ENCODE measurements around the gene PRDM16. TPM values are rescaled to one million over a fixed set of nuclear protein-coding genes. Genes with fewer than 3 reads are reported as not detected.

Gene PRDM16
- total RNA-seq, 1 donor from 2014 or later, result 0.07 TPM

DNA sequence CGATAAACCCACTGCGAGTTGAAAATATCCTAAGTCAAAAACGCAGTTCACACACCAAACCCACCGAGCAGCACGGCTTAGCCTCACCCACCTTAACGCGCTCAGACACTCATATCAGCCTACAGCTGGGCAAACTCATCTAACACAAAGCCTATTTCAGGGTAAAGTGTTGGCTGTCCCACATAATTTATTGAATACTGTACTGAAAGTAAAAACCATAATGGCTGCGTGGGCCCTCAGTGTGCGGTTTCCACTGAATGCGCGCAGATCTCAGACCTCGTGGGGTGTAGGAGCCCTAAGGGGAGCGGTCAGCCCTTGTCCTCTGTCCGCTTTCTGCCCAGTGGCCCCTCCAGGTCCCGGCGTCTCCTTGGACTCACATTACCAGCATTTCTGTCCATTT lies 227.8 kb downstream of the PRDM16 start:
- intact Hi-C loops (cut with micrococcal nuclease), result no loop called here

DNA sequence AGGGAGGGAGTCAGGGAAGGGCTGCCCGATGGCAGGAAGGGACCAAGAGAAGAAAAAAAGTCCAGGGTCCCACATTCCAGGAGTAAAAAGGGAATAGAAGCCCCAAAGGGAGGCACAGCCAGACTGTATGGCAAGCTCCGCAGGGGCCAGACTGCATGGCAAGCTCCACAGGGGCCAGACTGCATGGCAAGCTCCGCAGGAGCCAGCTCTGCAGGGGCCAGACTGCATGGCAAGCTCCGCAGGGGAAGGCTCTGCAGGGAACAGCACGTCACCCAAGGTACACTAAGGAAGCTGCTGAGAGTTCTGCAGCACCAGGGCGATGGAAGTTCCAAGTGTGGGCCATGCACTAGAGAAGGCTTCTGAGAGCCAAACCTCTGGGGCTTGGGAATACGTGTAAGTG lies 228.8 kb downstream of the PRDM16 start:
- intact Hi-C loops (cut with micrococcal nuclease), result no loop called here

DNA sequence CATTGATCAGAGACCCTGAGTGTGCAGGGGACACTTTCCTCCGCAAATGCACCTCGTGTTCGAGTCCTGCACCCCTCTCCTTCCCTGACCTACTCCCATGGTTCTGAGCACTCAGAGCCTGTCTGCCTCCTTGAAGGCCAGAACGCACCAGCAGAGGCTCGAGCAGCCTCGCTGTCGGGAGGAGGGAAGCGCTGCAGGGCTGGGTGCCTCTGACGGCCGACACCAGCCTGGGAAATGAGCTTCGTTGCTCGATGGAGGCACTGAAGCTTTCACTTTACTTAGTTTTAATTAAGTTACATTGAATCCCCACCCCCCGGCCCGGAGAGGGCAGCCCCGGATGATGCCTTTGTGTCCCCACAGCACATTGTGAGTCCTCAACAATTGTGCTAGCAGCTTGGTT lies 229.2 kb downstream of the PRDM16 start:
- intact Hi-C loops (cut with micrococcal nuclease), result no loop called here

DNA sequence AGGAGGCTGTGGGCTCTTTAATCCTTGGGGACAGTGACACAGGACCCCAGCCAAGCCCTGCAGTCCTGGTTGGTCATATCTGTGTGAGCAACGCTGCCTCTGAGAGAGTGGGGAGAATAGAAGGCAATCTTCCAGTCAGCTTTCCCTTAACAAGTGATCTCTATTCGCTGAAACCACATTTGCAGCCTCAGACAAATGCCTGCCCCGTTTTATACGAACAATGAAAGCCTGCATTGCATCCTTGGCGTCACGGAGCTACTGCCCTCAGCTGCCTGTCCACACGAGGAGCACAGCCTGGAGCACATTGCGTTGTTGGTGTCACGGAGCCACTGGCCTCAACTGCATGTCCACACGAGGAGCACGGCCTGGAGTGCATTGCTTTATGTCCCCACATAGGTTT lies 235.2 kb downstream of the PRDM16 start:
- intact Hi-C loops (cut with micrococcal nuclease), result no loop called here

DNA sequence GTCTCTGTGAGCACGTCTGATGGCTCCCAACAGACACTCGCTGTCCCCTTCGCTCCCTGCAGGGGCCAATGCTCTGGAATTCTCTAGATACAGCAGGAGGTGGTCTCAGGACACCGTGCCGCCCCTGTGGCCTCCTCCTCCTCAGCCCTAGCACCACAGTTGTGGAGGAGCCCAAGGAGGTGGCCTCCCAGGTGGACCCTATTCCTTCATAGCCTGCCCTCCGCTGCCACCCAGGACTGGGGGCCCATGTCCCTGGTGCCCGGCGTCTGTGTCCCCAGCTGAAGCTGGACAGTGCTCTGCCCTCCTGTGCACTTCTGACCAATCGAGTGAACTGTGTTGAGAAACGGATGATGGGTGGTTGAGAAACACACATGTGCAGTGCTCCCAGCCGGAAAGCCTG lies 235.7 kb downstream of the PRDM16 start:
- intact Hi-C loops (cut with micrococcal nuclease), result no loop called here

DNA sequence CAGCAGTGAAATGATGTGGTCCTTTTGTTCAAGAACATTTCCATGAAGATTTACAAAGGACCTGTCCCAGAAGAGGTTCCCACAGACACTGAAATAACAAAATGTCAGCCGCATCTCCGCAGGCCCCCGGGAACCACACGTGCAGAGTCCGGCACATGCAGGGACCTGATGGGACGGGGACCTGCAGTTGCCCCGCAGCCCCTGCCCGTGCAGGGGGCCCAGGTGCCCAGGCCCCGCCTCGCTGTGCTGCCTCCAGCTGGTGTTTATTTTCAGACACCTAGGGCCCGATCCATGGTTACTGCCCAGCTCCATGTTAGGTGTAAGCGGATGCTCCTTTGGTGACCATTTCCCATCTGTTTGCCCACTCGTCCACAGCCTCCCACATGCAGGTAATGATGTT lies 236.2 kb downstream of the PRDM16 start:
- intact Hi-C loops (cut with micrococcal nuclease), result no loop called here

DNA sequence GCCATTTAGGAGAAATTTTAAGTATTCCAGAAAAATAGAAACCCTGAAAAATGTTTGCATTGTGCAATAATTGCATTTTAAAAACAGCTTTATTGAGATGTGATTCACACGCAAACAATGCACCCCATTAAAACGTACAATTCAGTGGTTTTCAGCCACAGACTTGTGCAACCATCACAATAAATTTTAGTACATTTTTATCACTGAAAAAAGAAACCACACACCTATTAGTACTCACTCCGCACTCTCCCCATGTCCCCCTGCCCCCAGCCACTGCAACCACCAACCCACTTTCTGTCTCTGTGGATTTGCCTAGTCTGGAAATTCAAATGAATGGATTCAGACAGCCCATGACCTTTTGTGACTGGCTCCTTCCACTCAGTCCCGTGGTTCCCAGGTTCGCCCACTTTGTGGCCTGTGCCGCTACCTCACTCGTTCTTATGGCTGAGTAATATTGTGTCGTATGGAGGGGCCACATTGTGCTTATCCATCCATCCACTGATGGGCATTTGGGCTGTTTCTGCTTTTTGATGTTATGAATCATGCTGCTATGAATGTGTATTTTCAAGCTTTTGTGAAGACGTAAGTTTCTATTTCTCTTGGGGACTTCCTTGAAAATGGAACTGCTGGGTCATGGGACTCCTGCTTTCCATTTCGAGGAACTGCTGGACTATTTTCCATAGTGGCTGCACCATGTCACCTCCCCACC lies 237.7 kb downstream of the PRDM16 start:
- intact Hi-C loops (cut with micrococcal nuclease), result no loop called here

DNA sequence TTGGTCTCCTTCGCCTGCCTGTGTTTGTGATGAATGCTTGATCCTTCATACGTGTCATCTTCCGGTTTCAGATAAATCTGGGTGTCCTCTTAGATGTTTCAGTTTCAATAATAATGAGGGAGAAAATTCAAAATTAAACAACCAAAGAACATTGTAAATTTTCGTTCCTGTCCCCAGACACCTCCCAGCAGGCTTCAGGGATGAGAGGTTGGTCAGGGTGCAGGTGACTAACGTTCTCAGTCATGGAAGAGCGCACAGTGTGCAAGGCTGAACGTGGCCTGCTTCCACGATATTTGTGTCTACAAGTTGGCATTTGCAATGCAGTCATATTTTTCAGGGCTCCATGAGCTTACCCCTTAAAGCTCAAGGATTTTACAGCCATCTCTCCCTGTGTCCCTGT lies 238.4 kb downstream of the PRDM16 start:
- intact Hi-C loops (cut with micrococcal nuclease), result no loop called here

DNA sequence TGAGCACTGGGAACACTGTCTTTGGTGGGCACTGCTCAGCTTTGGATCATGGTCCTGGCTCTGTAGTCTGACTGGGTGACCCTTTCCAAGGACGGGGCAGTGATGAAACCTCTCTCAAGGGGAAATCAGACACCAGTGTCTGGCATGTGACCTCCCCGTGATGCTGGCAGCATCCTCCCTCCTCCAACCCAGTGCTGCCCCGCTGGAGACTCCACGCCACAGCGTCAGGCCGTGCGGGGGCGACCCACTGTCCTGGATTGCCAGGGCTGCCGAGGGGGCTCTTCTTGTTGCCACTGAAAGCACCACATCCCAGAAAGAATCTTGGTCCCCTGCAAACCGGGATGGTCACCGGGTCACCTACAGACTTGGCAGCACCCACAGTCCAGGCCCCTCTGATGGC lies 239.1 kb downstream of the PRDM16 start:
- intact Hi-C loops (cut with micrococcal nuclease), result no loop called here

DNA sequence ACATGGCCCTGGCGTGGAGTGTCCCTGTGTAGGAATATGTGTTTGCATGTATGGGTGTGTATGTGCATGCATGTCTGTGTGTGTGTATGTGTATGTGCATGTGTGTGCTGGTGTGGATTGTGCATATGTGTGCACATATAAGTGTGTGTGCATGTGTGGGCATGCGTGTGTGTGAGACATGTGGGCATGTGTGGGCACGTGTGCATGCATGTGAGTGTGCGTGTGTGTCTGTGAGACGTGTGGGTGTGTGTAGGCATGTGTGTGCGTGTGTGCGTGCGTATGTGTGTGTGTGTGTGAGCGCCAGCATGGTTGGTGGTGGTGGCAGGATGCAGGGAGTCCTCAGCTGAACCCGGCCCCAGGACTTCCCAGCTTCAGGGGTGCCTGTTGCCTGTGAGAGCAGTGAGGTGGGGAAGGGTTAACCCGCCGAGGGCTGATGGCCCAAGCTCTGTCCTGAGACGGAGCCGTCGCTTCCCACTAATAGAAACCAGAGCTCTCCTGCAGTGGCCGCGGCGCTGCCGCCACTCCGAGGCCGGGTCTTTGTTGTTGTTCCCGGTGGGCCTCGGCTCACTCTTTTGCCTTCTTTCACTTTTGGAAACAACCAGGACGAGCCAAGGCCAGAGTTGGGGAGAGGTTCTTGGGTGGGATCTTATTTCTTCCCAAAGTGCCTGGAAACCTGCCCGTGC lies 241.9 kb downstream of the PRDM16 start:
- intact Hi-C loops (cut with micrococcal nuclease), result no loop called here

DNA sequence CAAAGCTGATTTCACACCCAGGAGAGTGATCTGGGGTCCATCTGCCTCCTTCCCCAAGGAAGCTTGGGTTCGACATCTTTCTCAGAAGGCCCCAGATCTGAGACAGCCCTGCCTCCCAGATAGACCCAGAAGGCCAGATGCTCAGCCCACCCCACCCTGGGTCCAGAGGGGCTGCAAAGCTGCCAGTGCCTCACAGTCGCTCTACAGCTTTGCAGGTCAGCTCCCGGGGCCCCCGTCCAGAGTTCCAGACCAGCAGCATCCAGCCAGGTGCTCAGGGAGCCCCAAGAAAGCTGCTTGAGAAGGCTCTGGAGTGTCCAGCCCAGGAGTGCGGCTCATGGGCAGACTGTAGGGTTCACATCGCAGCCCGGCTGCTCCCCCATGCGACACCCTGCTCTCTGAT lies 242.7 kb downstream of the PRDM16 start:
- intact Hi-C loops (cut with micrococcal nuclease), result no loop called here

DNA sequence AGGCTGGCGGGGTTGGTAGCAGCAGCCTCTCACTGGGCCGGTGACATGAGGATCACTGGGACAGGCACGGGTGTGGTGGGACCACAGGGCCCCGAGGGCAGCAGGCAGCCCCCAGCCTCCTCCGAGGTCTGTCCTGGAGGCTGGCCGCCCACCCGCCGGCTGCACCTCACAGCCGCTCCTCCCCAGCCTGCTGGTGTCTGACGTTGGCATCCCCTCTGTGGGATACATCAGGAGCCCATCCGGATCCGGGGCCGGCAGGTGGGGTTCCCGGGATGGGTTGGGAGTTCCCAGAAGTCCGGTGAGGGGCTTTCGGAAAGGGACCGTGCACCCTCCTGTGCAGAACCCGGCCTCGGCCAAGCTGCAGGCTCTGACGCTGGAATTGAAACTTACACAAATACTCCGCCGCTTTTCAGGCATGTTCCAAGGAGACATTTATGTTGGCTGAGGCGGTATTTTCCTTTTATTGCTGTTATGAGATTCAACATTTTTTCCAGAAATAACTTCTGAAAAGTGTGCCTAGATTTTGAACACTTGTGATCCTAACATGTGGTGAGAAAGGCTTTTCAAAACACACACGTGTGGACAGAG lies 243.4 kb downstream of the PRDM16 start:
- intact Hi-C loops (cut with micrococcal nuclease), result no loop called here

DNA sequence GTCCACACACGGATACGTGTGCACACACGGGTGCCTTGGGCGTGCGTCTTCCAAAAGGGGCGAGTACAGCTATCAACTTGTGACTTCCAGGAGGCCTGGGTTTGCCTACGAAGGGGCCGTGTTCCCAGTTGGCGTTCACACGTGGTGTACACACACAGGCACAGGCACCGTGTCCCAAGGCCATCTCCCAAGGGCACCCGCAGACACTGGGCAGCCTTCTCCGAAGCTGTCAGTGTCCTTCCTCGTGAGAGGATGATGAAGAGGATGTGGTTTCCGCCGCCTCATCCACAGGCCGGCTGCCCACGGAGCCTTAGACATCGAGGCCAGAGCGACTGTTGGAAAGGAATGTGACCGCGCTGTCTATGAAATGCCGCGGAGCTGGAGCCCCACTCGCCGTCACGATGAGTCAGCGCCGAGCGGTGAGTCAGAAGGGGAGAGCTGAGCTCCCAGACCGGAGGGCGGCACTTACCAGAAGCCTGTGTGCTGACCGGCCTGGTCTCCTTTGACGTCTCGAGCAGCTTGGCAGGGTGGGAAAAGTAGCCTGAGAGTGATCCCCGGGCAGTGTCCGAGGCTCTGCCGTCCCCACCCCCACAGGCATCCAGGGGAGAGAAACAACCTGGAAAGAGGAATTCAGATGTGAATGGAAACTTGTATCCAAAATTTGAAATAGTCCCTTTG lies 244.0 kb downstream of the PRDM16 start:
- intact Hi-C loops (cut with micrococcal nuclease), result no loop called here

DNA sequence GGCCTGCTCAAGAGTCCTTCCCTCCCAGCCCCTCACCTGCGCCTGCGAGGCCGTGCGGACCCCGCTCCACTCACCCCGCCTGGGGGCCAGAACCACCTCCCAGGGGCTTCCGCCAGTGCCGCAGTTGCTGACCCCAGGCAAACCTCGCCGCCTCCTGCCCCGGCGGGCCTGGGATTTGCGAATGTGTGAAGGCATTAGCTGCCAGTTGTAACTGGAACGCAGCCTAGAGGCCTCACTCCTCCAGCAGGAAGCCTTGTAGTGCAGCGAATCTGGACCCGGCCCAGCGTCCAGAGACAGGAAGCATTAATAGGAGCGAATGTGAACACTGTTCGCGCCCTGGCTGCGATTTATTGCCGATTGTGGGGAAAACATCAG lies 244.6 kb downstream of the PRDM16 start:
- intact Hi-C loops (cut with micrococcal nuclease), result no loop called here

DNA sequence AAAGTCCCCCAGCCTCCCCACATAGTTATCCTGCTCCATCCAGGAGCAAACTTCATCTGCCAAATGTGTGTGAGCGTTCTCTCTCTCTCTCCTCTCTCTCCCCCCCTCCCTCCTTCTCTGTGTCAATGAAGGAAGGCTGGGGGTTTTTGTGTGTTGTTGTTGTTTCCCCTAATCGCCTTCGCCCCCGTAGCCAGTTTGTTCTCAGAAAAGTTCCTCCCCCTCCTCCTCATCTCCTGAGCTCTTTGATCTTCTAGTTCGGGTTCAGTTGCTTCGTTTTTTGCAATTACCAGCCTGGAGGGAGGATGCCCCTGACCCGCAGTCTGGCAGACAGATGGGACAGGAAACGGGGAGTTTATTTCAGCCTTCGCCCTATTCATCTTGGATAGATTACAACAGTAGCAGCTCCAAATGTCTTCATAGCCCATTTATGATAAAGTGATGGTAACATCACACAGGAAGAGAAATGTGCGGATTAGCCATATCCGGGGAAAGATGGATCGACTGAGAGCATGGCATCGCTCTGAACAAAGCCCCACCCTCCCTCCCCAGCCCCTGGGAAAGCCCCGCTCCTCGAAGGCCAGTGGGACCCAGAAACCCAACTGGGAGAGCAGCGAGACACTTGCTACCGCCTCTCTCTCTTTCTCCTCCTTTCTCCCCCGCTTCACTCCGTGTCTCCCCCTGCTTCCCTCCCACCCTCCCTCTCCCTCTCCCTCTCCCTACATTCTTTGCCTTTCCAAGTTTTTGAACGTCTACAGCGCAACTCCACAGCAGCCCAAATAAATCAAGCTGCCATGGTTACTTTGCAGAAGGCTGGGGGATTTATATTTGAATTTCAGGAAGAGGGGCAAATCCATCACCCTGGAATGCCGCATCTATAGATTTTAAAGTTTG lies 245.7 kb downstream of the PRDM16 start:
- intact Hi-C loops (cut with micrococcal nuclease), result no loop called here

DNA sequence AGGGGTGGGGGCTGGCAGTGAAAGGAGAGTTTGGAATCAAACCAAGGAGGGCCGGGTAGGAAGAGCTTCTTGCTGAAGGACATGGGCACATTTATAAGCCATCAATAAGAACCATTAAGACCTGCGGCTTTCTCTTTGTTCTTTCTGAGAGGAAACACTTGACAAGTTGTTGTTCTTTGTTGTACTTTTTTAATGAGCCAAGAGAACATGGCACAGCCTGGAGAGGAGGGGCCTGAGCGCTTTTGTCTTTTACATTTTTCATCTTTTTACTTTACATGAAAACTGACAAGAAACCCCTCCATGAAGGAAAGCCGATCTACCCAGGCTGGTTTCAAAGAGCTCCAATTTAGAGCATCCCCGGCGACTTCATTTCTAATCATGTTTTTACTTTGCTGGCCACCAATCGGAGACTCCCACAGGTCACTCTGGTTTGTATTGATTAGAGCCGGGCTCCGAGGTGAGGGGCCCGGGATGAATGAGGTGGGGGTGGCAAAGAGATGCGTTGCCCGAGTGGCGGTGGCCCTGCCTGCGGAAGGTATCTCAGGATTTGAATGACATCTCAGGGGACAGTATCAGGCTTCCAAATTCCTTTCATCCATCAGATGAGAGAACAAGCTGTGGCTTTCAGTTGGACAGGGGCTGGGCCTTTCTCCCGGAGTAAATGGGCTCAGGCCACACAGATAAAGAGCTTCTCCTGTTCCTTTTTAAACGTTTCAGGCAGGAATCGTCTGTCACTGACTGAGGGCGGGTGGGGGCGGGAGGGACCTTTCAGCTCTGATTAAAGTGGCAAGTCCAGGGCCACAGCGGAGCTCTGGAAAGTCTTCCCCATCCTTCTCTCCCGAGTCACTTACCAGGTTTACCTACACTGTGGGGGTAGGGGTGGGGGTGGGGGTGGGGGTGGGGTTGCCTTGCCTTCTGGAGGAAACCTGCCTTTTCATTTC lies 246.7 kb downstream of the PRDM16 start:
- intact Hi-C loops (cut with micrococcal nuclease), result no loop called here

DNA sequence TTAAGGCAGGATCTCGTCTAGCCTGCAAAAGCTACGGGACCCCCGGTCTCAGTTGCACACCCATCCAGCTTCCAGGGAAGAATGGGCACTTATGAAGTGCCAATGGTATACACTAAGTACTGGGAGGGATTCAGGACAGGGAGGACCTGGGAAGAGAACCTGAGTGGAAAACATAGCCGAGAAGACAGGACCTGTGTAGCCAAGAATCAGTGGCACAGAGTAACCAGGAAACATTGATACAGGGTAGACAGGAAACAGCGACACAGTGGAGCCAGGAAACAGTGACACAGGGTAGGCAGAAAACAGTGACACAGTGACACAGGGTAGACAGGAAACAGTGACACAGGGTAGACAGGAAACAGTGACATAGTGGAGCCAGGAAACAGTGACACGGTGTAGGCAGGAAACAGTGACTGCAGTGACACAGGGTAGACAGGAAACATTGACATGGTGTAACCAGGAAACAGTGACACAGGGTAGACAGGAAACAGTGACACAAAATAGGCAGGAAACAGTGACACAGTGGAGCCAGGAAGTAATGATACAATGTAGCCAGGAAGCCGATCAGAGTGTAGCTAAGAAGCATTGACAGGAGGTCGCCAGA lies 247.4 kb downstream of the PRDM16 start:
- intact Hi-C loops (cut with micrococcal nuclease), result no loop called here

DNA sequence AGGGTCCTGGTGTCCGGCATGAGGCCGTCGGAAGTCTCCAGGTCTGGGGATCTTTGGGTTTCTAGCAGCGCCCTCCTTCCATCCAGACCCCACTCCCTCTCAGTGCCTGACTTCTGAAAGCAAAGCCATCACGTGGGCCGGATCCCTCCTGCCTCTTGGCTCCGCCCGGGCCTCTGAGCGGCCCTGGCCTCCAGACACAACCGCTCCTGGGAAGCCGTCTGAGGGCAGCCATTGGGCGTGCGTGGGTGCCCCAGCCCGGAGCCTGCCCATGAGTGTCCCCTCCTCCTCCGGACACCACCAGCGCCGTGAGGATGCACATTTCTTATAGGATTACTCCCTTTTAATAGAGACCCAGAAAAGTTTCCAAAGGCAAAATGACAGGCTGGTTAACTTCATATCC lies 248.5 kb downstream of the PRDM16 start:
- intact Hi-C loops (cut with micrococcal nuclease), result no loop called here

DNA sequence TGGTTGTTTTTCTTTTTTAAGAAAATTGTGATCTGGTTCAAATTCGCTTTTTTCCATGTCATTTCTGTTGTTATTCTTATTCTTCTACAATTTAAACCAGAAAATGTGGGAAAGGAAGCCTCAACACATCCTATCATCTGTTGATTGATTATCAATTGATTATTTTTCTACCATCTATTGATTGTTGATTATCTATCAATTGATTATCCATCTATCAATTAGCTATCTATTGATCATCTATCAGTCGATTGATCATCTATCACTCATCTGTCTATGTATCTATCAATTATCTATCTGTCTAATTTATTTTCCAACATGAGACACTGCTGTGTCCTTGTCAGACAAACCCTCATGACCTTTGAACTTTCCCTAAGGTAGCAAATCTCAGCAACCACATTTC lies 249.3 kb downstream of the PRDM16 start:
- intact Hi-C loops (cut with micrococcal nuclease), result no loop called here

DNA sequence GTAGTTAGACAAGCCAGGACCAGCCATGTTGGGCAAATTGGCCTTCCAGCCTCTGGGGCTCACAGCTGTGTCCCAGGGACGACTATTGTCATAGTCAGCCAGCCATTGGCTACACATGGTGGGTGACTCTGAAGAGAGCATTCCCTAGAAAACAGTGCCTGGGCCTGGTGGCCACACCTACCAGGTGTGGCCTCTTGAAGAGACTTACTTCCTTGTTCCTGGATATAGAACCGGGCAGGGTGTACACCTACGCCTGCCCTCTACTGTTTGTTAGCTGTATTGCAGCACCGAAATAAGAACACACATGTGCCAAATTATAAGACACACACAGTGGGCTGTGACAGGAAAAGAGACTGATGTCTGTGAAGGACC lies 250.9 kb downstream of the PRDM16 start:
- intact Hi-C loops (cut with micrococcal nuclease), result loop anchor here (2.0 kb wide), 1 partner anchor 307 kb away; no protein-coding TSS in a partner anchor

All from T-helper 1 cell treated with Interleukin-12 subunit alpha and Interleukin-12 subunit beta and Interleukin-4 antibody, amounts not matched to agents 30 ng/mL and 1 ng/mL, for 36 hours (primary cell).